HEK293T (cell line): Measurements from ENCODE around the gene RC3H1.

ENCODE experiments used
- ARNT ChIP-seq: fragments of 450-650 bp; IDR thresholded peaks from 2 replicates; pipeline ENCODE4 v1.6.1; 2017; ENCODE audit warnings: mild to moderate bottlenecking
- SP1 ChIP-seq: fragments of 450-650 bp; IDR thresholded peaks from 2 replicates; pipeline ENCODE4 v1.6.1; 2017
- TARDBP ChIP-seq: fragments of 450-650 bp; IDR thresholded peaks from 2 replicates; pipeline ENCODE4 v1.6.1; 2016

DNA sequence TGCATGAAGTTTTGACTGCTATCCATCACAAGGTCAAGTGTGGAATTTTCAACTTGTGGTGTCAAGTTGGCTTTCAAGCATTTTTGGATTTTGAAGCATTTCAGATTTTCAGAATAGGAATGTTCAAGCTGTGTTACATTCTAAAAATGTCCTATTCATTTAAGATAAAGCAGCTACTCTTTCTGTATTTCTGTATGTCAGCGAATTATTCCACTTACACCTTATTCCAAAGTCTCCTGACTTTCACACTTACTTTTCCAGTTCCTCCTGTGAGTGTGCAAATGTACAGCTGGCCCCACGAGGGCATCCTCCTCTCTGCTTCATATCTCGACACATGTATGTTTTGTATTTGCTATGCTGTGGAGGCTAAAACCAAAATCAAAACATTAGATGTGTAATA is 51.9 kb downstream of the RC3H1 start:
- TF ChIP-seq ARNT (no peak), TARDBP (no peak), SP1 (no peak)
